Measurements from ENCODE around the gene ARIH2.
"Not testable (repeated sequence)": the region's sequence is repeated elsewhere in the genome, so short reads cannot be mapped to it uniquely, and the experiment has no call there.

The ARIH2 gene

GRCh38 chr3:48918388-48919214, at the start of gene ARIH2:
TSS of gene ARIH2 (plus strand) at chr3:48918842. CDS start at chr3:48927559, 8,717 bp downstream.
- peak; percentile 52 to 92 (median 86) for DNase-seq

- DNase-seq: no peak
Observed at GRCh38 chr3:48877671-48878070, 41.0 kb upstream of the ARIH2 start.

- no peak for DNase-seq
Observed at GRCh38 chr3:48879307-48879993, 39.2 kb upstream of the ARIH2 start.

GRCh38 chr3:48879994-48880377, 38.7 kb upstream of the ARIH2 start:
- DNase-seq: no peak

GRCh38 chr3:48881006-48881405, 37.6 kb upstream of the ARIH2 start:
- no peak for DNase-seq

GRCh38 chr3:48881652-48882114, 37.0 kb upstream of the ARIH2 start:
- DNase-seq: no peak

- DNase-seq: no peak
Observed at GRCh38 chr3:48885753-48886152, 32.9 kb upstream of the ARIH2 start.

GRCh38 chr3:48891606-48892005, 27.0 kb upstream of the ARIH2 start:
- DNase-seq: no peak

GRCh38 chr3:48894516-48894915, 24.1 kb upstream of the ARIH2 start:
- no peak for DNase-seq

GRCh38 chr3:48896936-48897335, 21.7 kb upstream of the ARIH2 start:
- DNase-seq: no peak

- DNase-seq: no peak
Observed at GRCh38 chr3:48897460-48898376, 20.9 kb upstream of the ARIH2 start.

- peak in 13 of 14 donors; percentile 15 to 80 (median 51) for DNase-seq
Observed at GRCh38 chr3:48898383-48899234, 20.0 kb upstream of the ARIH2 start, which contains the start of gene SLC25A20. TSS of gene SLC25A20 (minus strand) at chr3:48898882. CDS start at chr3:48898794, 88 bp downstream.

GRCh38 chr3:48899273-48899672, 19.4 kb upstream of the ARIH2 start:
- DNase-seq: no peak

- not testable (repeated sequence) for DNase-seq
Observed at GRCh38 chr3:48907026-48907425, 11.6 kb upstream of the ARIH2 start.

GRCh38 chr3:48915296-48915695, 3.3 kb upstream of the ARIH2 start:
- no peak for DNase-seq

- DNase-seq: peak in 2 of 14 donors; percentile 49 to 57
Observed at GRCh38 chr3:48919215-48920138, 835 bp downstream of the ARIH2 start.

GRCh38 chr3:48926425-48927392, 8.1 kb downstream of the ARIH2 start:
- DNase-seq: no peak

- no peak for DNase-seq
Observed at GRCh38 chr3:48927928-48928327, 9.3 kb downstream of the ARIH2 start.

- no peak for DNase-seq
Observed at GRCh38 chr3:48928679-48929078, 10.0 kb downstream of the ARIH2 start.

Data from C1 segment of cervical spinal cord (tissue), 14 donors.